Stimulated activated CD4-positive, alpha-beta T cell treated with anti-CD3 and anti-CD28 coated beads, Interleukin-15, amount 100 ng/mL, for 1 hour (primary cell): Measurements from ENCODE around the gene PID1.
"Not testable (repeated sequence)": the region's sequence is repeated elsewhere in the genome, so short reads cannot be mapped to it uniquely, and the experiment has no call there.

Experiments
- DNase-seq, 2 donors: peaks; one replicate each; pipeline ENCODE4 v3.0.0-alpha.2; 2020; ENCODE audit warnings: low read depth in 1 of 2, low spot score in 1 of 2

Gene PID1

GRCh38 chr2:229083606-229084340, 187.3 kb downstream of the PID1 start:
- DNase-seq = no peak

- no peak for DNase-seq
These were observed 189.7 kb downstream of the PID1 start for GRCh38 chr2:229081411-229081810.

GRCh38 chr2:229080172-229080571, 190.9 kb downstream of the PID1 start:
- DNase-seq = no peak

- not testable (repeated sequence) for DNase-seq
These were observed 194.2 kb downstream of the PID1 start for GRCh38 chr2:229076886-229077285.

GRCh38 chr2:229073935-229074334, 197.2 kb downstream of the PID1 start:
- DNase-seq = no peak

GRCh38 chr2:229071292-229071976, 199.7 kb downstream of the PID1 start:
- DNase-seq = no peak

- no peak for DNase-seq
These were observed 204.9 kb downstream of the PID1 start for GRCh38 chr2:229066121-229066715.

GRCh38 chr2:229064749-229065148, 206.3 kb downstream of the PID1 start:
- DNase-seq = no peak

- DNase-seq = no peak
These were observed 210.9 kb downstream of the PID1 start for GRCh38 chr2:229060147-229060546.

GRCh38 chr2:229059331-229060033, 211.6 kb downstream of the PID1 start:
- DNase-seq = no peak

- DNase-seq = no peak
These were observed 213.0 kb downstream of the PID1 start for GRCh38 chr2:229057976-229058553.

GRCh38 chr2:229054311-229054710, 216.8 kb downstream of the PID1 start:
- DNase-seq = no peak

- DNase-seq = no peak
These were observed 219.3 kb downstream of the PID1 start for GRCh38 chr2:229051798-229052197.

- no peak for DNase-seq
These were observed 221.0 kb downstream of the PID1 start for GRCh38 chr2:229050133-229050532.

GRCh38 chr2:229048134-229048533, 223.0 kb downstream of the PID1 start:
- no peak for DNase-seq

GRCh38 chr2:229045671-229046070, 225.4 kb downstream of the PID1 start:
- no peak for DNase-seq

- DNase-seq = no peak
These were observed 226.5 kb downstream of the PID1 start for GRCh38 chr2:229044581-229044980.

- DNase-seq = no peak
These were observed 227.4 kb downstream of the PID1 start for GRCh38 chr2:229043681-229044080.

GRCh38 chr2:229042349-229042748, 228.7 kb downstream of the PID1 start:
- DNase-seq = no peak

GRCh38 chr2:229041691-229042090, 229.4 kb downstream of the PID1 start:
- DNase-seq = no peak

- DNase-seq = no peak
These were observed 233.5 kb downstream of the PID1 start for GRCh38 chr2:229037621-229038020.
